Measurements from ENCODE around the gene CHN1.

Gene CHN1

DNA sequence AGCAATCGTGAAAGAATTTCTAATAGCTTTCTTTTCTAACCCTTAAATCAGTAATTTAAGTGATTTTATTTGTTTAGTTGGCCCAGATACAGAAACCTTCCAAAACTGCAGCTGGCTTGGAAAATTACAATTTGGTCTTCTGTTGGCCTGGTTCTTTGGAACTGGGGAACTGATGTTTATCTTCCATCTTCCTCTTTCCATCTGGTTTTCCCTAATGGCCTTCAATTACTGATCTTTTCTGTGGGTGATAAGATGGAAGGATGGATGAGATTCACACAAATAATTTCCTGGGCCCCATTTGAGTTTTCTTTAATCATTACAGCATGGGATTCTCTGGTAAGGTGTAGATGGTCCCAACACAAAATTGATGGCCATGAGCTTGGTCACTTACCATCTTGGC is 134.4 kb downstream of the CHN1 start:
- Histone ChIP-seq H3K36me3 (ENCODE audit: control insufficient read depth, insufficient read depth, low read length) (peaks cover 20% of the 10 kb centered on the region), H3K27me3 (ENCODE audit: control insufficient read depth, insufficient read depth, low read length) (no peaks in the 10 kb centered on the region), H3K4me1 (ENCODE audit: control insufficient read depth, insufficient read depth, low read length) (peaks cover 47% of the 10 kb centered on the region), H3K27ac (ENCODE audit: low read depth, low read length) (no peak overlapping the region), H3K9ac (ENCODE audit: low read depth, low read length) (no peak overlapping the region), H3K9me3 (ENCODE audit: control insufficient read depth, insufficient read depth, low read length) (no peaks in the 10 kb centered on the region), H3K4me3 (ENCODE audit: low read depth, low read length) (no peak overlapping the region)

GRCh38 chr2:174868878-174869277 is 136.3 kb downstream of the CHN1 start:
- H3K27ac ChIP-seq (ENCODE audit: low read depth, low read length): no peak overlapping the region
- peaks cover 20% of the 10 kb centered on the region for H3K36me3 ChIP-seq (ENCODE audit: control insufficient read depth, insufficient read depth, low read length)
- H3K4me1 ChIP-seq (ENCODE audit: control insufficient read depth, insufficient read depth, low read length): peaks cover 64% of the 10 kb centered on the region
- H3K27me3 ChIP-seq (ENCODE audit: control insufficient read depth, insufficient read depth, low read length): no peaks in the 10 kb centered on the region
- H3K9me3 ChIP-seq (ENCODE audit: control insufficient read depth, insufficient read depth, low read length): no peaks in the 10 kb centered on the region
- no peak overlapping the region for H3K9ac ChIP-seq (ENCODE audit: low read depth, low read length)
- no peak overlapping the region for H3K4me3 ChIP-seq (ENCODE audit: low read depth, low read length)

DNA sequence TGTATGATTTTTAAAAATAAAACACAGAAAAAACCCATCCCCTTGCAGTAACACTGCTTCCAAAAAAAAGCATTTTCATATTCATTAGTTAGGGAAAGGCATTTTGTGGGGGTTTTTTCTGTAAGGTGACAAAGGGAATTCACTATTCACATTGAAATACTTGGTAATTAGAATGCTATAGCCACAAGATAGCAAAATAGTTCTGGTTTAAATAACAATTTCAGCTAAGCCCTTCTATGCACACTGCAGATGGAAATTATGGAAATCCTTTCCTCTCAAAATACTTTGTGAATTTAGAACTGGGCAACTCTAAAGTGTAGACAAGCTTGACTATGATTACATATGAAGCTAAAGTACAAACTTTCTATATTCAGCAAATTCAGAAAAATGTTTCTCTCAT is 138.8 kb downstream of the CHN1 start:
- H3K9ac ChIP-seq (ENCODE audit: low read depth, low read length): no peak overlapping the region
- peak overlapping the region; percentile 79 for H3K27ac ChIP-seq (ENCODE audit: low read depth, low read length)

GRCh38 chr2:174863183-174863582 is 142.0 kb downstream of the CHN1 start:
- H3K27me3 ChIP-seq (ENCODE audit: control insufficient read depth, insufficient read depth, low read length): no peaks in the 10 kb centered on the region
- no peak overlapping the region for H3K9ac ChIP-seq (ENCODE audit: low read depth, low read length)
- H3K27ac ChIP-seq (ENCODE audit: low read depth, low read length): no peak overlapping the region
- no peak overlapping the region for H3K4me3 ChIP-seq (ENCODE audit: low read depth, low read length)
- no peaks in the 10 kb centered on the region for H3K36me3 ChIP-seq (ENCODE audit: control insufficient read depth, insufficient read depth, low read length)
- peaks cover 45% of the 10 kb centered on the region for H3K4me1 ChIP-seq (ENCODE audit: control insufficient read depth, insufficient read depth, low read length)
- H3K9me3 ChIP-seq (ENCODE audit: control insufficient read depth, insufficient read depth, low read length): no peaks in the 10 kb centered on the region

More for the DNA sequence above, 138.8 kb downstream of the CHN1 start:
- Histone ChIP-seq H3K4me3 (ENCODE audit: low read depth, low read length) (no peak overlapping the region; the same call in 1 of the 2 replicates), H3K9me3 (ENCODE audit: control insufficient read depth, insufficient read depth, low read length) (no peaks in the 10 kb centered on the region), H3K36me3 (ENCODE audit: control insufficient read depth, insufficient read depth, low read length) (peaks cover 12% of the 10 kb centered on the region), H3K4me1 (ENCODE audit: control insufficient read depth, insufficient read depth, low read length) (peaks cover 54% of the 10 kb centered on the region), H3K27me3 (ENCODE audit: control insufficient read depth, insufficient read depth, low read length) (no peaks in the 10 kb centered on the region)

- peak overlapping the region; percentile 22 for H3K27ac ChIP-seq (ENCODE audit: low read depth, low read length)
- no peaks in the 10 kb centered on the region for H3K36me3 ChIP-seq (ENCODE audit: control insufficient read depth, insufficient read depth, low read length)
- no peaks in the 10 kb centered on the region for H3K27me3 ChIP-seq (ENCODE audit: control insufficient read depth, insufficient read depth, low read length)
- H3K4me1 ChIP-seq (ENCODE audit: control insufficient read depth, insufficient read depth, low read length): peaks cover 28% of the 10 kb centered on the region
- H3K4me3 ChIP-seq (ENCODE audit: low read depth, low read length): no peak overlapping the region
- no peaks in the 10 kb centered on the region for H3K9me3 ChIP-seq (ENCODE audit: control insufficient read depth, insufficient read depth, low read length)
- no peak overlapping the region for H3K9ac ChIP-seq (ENCODE audit: low read depth, low read length)
These were observed 145.5 kb downstream of the CHN1 start for GRCh38 chr2:174859563-174860169.

DNA sequence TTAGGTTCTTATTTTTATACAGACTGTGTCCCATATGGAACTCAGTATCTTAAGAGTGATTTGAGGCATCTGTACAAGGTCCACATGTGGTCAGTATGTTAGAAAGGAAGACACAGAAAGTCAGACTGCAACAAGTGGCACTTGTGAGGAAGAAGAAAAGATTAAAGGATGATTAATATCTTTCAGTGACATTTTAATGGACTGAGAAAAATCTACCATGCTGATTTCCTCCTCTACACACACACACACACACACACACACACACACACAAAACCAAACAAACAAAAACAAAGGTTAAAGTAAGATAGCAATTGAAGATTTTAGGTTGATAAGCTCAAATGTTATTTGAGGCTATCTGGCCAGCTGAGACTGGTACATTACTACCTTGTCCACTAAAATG is 146.4 kb downstream of the CHN1 start:
- H3K4me3 ChIP-seq (ENCODE audit: low read depth, low read length): no peak overlapping the region
- H3K4me1 ChIP-seq (ENCODE audit: control insufficient read depth, insufficient read depth, low read length): peaks cover 19% of the 10 kb centered on the region
- H3K36me3 ChIP-seq (ENCODE audit: control insufficient read depth, insufficient read depth, low read length): no peaks in the 10 kb centered on the region
- H3K27ac ChIP-seq (ENCODE audit: low read depth, low read length): no peak overlapping the region
- no peaks in the 10 kb centered on the region for H3K27me3 ChIP-seq (ENCODE audit: control insufficient read depth, insufficient read depth, low read length)
- H3K9me3 ChIP-seq (ENCODE audit: control insufficient read depth, insufficient read depth, low read length): no peaks in the 10 kb centered on the region
- no peak overlapping the region for H3K9ac ChIP-seq (ENCODE audit: low read depth, low read length)

GRCh38 chr2:174856447-174856846 is 148.7 kb downstream of the CHN1 start:
- H3K4me3 ChIP-seq (ENCODE audit: low read depth, low read length): no peak overlapping the region
- no peaks in the 10 kb centered on the region for H3K9me3 ChIP-seq (ENCODE audit: control insufficient read depth, insufficient read depth, low read length)
- no peaks in the 10 kb centered on the region for H3K27me3 ChIP-seq (ENCODE audit: control insufficient read depth, insufficient read depth, low read length)
- no peaks in the 10 kb centered on the region for H3K36me3 ChIP-seq (ENCODE audit: control insufficient read depth, insufficient read depth, low read length)
- peaks cover 19% of the 10 kb centered on the region for H3K4me1 ChIP-seq (ENCODE audit: control insufficient read depth, insufficient read depth, low read length)
- H3K27ac ChIP-seq (ENCODE audit: low read depth, low read length): no peak overlapping the region
- no peak overlapping the region for H3K9ac ChIP-seq (ENCODE audit: low read depth, low read length)

GRCh38 chr2:174846941-174847938 is 157.9 kb downstream of the CHN1 start:
- Histone ChIP-seq H3K9me3 (ENCODE audit: control insufficient read depth, insufficient read depth, low read length) (no peaks in the 10 kb centered on the region), H3K4me3 (ENCODE audit: low read depth, low read length) (peak overlapping the region; percentile 61), H3K27me3 (ENCODE audit: control insufficient read depth, insufficient read depth, low read length) (no peaks in the 10 kb centered on the region), H3K9ac (ENCODE audit: low read depth, low read length) (no peak overlapping the region; the same call in 1 of the 2 replicates), H3K4me1 (ENCODE audit: control insufficient read depth, insufficient read depth, low read length) (peaks cover 71% of the 10 kb centered on the region), H3K27ac (ENCODE audit: low read depth, low read length) (peak overlapping the region; percentile 74), H3K36me3 (ENCODE audit: control insufficient read depth, insufficient read depth, low read length) (no peaks in the 10 kb centered on the region)

DNA sequence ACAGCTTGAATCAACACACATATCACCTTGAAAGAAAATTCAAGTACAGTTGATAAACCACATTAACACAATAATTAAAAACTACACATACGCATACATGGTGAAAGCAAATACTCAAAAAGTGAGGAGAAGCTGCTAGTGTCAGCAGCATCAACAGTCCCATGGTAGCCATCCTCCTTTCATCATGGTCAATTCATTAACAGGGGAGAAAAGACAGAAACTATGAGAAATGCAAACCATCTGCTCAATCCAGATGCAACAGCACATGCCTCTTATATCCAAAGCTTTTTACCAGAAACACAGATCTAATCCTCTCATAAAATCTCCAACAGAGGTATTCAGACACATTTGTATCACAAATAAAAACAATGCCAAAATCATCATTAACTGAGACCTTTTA is 159.0 kb downstream of the CHN1 start:
- Histone ChIP-seq H3K9me3 (ENCODE audit: control insufficient read depth, insufficient read depth, low read length) (no peaks in the 10 kb centered on the region), H3K9ac (ENCODE audit: low read depth, low read length) (peak overlapping the region; percentile 4; the same call in 1 of the 2 replicates), H3K27me3 (ENCODE audit: control insufficient read depth, insufficient read depth, low read length) (no peaks in the 10 kb centered on the region), H3K4me1 (ENCODE audit: control insufficient read depth, insufficient read depth, low read length) (peaks cover 81% of the 10 kb centered on the region), H3K27ac (ENCODE audit: low read depth, low read length) (peak overlapping the region; percentile 74), H3K36me3 (ENCODE audit: control insufficient read depth, insufficient read depth, low read length) (no peaks in the 10 kb centered on the region), H3K4me3 (ENCODE audit: low read depth, low read length) (peak overlapping the region; percentile 61)

GRCh38 chr2:174844295-174844708 is 160.9 kb downstream of the CHN1 start:
- Histone ChIP-seq H3K9ac (ENCODE audit: low read depth, low read length) (no peak overlapping the region), H3K4me1 (ENCODE audit: control insufficient read depth, insufficient read depth, low read length) (peaks cover 69% of the 10 kb centered on the region), H3K36me3 (ENCODE audit: control insufficient read depth, insufficient read depth, low read length) (no peaks in the 10 kb centered on the region), H3K27me3 (ENCODE audit: control insufficient read depth, insufficient read depth, low read length) (no peaks in the 10 kb centered on the region), H3K27ac (ENCODE audit: low read depth, low read length) (no peak overlapping the region), H3K4me3 (ENCODE audit: low read depth, low read length) (peak overlapping the region; percentile 61; the same call in 1 of the 2 replicates), H3K9me3 (ENCODE audit: control insufficient read depth, insufficient read depth, low read length) (no peaks in the 10 kb centered on the region)

DNA sequence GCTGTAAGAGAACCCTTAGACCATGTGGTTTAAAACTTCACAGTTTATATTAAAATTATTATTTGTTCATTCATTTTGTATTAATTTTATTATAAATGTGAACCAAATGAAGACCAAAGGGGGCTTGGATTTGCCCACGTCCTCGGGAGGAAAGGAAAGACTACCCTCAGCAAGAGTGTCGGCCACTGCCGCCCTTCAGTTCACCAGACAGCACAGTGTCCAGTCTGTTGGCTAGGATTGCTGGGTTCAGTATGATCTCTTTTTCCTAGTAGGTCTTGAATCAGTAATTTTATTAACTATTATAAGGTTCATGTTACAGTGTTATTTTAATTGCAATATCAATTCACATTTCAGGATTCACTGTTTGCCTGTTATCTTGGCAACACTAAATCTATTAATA is 162.7 kb downstream of the CHN1 start:
- no peak overlapping the region for H3K27ac ChIP-seq (ENCODE audit: low read depth, low read length)
- H3K36me3 ChIP-seq (ENCODE audit: control insufficient read depth, insufficient read depth, low read length): no peaks in the 10 kb centered on the region
- no peaks in the 10 kb centered on the region for H3K27me3 ChIP-seq (ENCODE audit: control insufficient read depth, insufficient read depth, low read length)
- H3K9ac ChIP-seq (ENCODE audit: low read depth, low read length): no peak overlapping the region
- H3K9me3 ChIP-seq (ENCODE audit: control insufficient read depth, insufficient read depth, low read length): no peaks in the 10 kb centered on the region
- H3K4me3 ChIP-seq (ENCODE audit: low read depth, low read length): no peak overlapping the region
- H3K4me1 ChIP-seq (ENCODE audit: control insufficient read depth, insufficient read depth, low read length): peaks cover 57% of the 10 kb centered on the region

All from HUES48 (cell line).